GM13977 (cell line): Measurements from ENCODE around the gene DNAJC11.

Experiments used
- DNase-seq: peaks from one replicate; pipeline ENCODE4 v3.0.0; 2012; ENCODE audit warnings: low spot score
- in situ Hi-C: fragments of 300-500 bp; cut with MboI; formaldehyde crosslinking; loops from one replicate; pipeline ENCODE4 v1.12.0; 2022; ENCODE audit warnings: low sequenced_read_pairs, low pct_unique_long_range_greater_than_20kb, mixed read lengths, inconsistent platforms; ENCODE audit not compliant: unreplicated experiment
- TF ChIP-seq, protein P1 (sequence below): IDR thresholded peaks from 2 replicates; pipeline ENCODE4 v1.5.1; 2012; ENCODE audit warnings: mild to moderate bottlenecking, control low read depth; ENCODE audit not compliant: insufficient read depth; ENCODE audit errors: extremely low read depth, missing control alignments

Gene DNAJC11

DNA sequence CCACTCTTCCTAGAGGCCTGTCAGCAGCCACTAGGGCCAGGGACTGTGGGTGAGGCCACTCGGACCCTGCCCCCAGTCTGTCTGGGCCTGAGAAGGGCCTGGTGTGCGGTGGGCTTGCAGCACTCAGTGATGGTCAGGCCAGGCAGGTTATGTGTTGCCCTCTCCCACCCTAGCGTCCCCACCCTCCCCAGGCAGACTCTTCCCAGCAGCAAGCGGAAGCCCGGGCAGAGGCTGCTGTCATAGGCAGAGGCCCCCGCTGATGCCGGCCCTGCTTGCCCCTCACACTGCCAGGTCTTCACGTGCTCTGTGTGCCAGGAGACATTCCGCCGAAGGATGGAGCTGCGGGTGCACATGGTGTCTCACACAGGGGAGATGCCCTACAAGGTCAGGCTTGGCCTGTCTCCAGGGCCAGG, 115.2 kb downstream of the DNAJC11 start:
- DNase-seq: no peak
- in situ Hi-C loops: no loop called here
- TF ChIP-seq, protein P1, sequence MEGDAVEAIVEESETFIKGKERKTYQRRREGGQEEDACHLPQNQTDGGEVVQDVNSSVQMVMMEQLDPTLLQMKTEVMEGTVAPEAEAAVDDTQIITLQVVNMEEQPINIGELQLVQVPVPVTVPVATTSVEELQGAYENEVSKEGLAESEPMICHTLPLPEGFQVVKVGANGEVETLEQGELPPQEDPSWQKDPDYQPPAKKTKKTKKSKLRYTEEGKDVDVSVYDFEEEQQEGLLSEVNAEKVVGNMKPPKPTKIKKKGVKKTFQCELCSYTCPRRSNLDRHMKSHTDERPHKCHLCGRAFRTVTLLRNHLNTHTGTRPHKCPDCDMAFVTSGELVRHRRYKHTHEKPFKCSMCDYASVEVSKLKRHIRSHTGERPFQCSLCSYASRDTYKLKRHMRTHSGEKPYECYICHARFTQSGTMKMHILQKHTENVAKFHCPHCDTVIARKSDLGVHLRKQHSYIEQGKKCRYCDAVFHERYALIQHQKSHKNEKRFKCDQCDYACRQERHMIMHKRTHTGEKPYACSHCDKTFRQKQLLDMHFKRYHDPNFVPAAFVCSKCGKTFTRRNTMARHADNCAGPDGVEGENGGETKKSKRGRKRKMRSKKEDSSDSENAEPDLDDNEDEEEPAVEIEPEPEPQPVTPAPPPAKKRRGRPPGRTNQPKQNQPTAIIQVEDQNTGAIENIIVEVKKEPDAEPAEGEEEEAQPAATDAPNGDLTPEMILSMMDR: no peak

DNA sequence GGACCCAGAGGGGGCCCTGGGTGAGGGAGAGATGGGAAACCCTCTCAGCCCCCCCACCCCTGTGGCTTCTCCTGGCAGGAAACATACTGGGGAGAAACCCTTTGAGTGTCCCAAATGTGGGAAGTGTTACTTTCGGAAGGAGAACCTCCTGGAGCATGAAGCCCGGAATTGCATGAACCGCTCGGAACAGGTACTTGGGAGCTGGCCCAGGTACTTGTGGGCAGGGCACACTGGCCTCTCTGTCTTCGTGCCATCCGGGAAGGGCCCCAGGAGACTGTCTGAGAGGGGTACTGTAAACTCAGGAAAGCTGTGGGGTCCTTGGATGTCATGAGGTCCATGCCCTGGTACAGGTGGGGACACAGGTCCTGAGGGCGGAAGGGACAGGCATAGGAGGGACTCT, 115.8 kb downstream of the DNAJC11 start:
- in situ Hi-C loops: no loop called here

DNA sequence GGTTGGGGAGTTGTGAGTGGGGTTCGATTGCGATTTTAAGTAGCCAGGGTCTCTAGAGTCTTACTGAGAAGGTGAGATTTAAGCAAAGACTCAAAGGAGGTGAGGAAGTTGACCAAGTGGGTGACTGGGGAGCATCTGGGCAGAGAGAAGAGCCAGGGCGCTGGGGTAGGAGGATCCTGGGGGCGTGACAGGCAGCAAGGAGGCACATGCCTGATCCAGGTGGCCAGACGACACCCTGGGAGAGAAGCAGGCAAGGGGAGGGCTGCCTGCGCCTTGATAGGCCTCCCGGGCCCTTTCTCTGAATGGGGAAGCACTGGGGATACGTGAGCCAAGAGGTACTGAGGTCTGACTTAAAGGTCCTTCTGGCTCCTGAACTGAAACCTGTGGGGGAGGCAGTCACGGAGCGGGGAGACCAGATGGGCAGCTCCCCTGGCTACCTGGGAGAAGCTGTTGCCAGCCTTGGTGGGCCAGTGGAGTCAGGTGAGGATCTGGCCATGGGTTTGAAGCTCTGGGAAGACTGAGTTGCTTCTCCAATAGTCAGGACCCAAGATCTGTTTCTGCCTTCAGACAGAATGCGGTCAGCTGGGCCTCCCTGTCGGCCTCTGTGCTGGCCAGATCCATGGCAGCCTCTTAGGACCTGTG, 116.4 kb downstream of the DNAJC11 start:
- TF ChIP-seq, protein P1: no peak
- no peak for DNase-seq
- in situ Hi-C loops: no loop called here

More for the DNA sequence above, 115.8 kb downstream of the DNAJC11 start:
- TF ChIP-seq, protein P1: no peak
- DNase-seq: no peak
